BE2C (cell line): ENCODE data around the gene GUCY1A1.

Experiments used
- DNase-seq: peaks from one replicate; pipeline ENCODE4 v3.0.0-alpha.2; 2020
- H3K27me3 ChIP-seq: fragments of 250-450 bp; sonication (Bioruptor Pico); 2 replicates; pipeline ENCODE4 v1.5.1; 2020; ENCODE audit warnings: mild to moderate bottlenecking
- H3K36me3 ChIP-seq: fragments of 250-450 bp; sonication (Bioruptor Pico); 2 replicates; pipeline ENCODE4 v1.5.1; 2020; ENCODE audit warnings: mild to moderate bottlenecking
- H3K4me1 ChIP-seq: fragments of 250-450 bp; sonication (Bioruptor Pico); 2 replicates; pipeline ENCODE4 v1.5.1; 2020
- H3K4me3 ChIP-seq: 2 replicates; pipeline ENCODE4 v1.5.1; 2011; ENCODE audit warnings: low read depth, low read length
- H3K9me3 ChIP-seq: fragments of 250-450 bp; sonication (Bioruptor Pico); 2 replicates; pipeline ENCODE4 v1.5.1; 2020
- CTCF ChIP-seq: IDR thresholded peaks from 2 replicates; pipeline ENCODE4 v1.5.1; 2012; ENCODE audit warnings: mild to moderate bottlenecking, low read depth, low read length

GUCY1A1 gene

DNA sequence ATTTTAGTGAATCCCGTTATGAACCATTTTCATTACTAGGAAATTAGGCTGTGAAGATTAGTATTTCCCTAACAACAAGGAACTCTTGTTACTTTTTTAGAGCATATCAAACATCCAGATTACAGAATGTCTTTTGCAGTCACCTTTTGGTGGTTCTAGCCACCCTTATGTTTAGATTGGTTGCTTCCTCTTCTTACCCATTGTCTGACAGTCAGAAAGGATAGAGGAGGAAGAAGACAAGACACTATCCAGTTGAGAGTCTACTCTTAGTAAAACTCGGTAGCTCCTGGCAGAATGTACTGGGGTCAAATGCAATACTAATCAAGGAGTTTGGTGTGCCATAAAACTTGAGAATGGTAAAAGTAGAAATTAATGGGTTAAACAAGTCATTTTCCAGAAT lies 1.6 kb upstream of the GUCY1A1 start:
- no peaks in the 10 kb centered on the region for H3K36me3 ChIP-seq
- no peaks in the 10 kb centered on the region for H3K27me3 ChIP-seq
- no peak for TF ChIP-seq CTCF
- no peak for DNase-seq
- H3K4me3 ChIP-seq: no peak overlapping the region
- H3K9me3 ChIP-seq: no peaks in the 10 kb centered on the region
- peaks cover 8% of the 10 kb centered on the region; the same call in 1 of the 2 replicates for H3K4me1 ChIP-seq

DNA sequence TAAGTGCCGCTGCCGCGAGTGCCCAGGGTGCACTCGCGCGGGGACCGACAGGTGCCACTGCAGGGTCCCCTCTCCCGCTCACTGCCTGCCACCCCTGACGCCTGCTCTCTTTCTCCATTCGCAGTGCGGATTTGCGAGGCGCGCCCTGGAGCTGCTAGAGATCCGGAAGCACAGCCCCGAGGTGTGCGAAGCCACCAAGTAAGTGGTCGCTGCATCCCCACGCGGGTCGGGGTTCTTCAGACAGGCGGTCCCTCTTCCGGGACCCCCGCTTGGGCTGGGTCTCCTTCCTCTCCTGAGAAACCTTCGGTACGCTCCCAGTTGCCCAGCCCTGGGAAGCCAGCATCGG lies 547 bp downstream of the GUCY1A1 start:
- Histone ChIP-seq H3K4me3 (peak overlapping the region; percentile 63), H3K36me3 (peaks cover 3% of the 10 kb centered on the region; the same call in 1 of the 2 replicates), H3K27me3 (no peaks in the 10 kb centered on the region), H3K4me1 (peaks cover 9% of the 10 kb centered on the region), H3K9me3 (no peaks in the 10 kb centered on the region)
- TF ChIP-seq CTCF: no peak
- peak; percentile 69 for DNase-seq

- Histone ChIP-seq H3K27me3 (no peaks in the 10 kb centered on the region), H3K4me1 (peaks cover 11% of the 10 kb centered on the region), H3K4me3 (peak overlapping the region; percentile 63), H3K36me3 (peaks cover 3% of the 10 kb centered on the region; the same call in 1 of the 2 replicates), H3K9me3 (no peaks in the 10 kb centered on the region)
- peak; percentile 73 for DNase-seq
- TF ChIP-seq CTCF: no peak
These were observed 1.2 kb downstream of the GUCY1A1 start for GRCh38 chr4:155667568-155668511.

GRCh38 chr4:155668707-155669220 lies 2.1 kb downstream of the GUCY1A1 start:
- peak overlapping the region; percentile 63 for H3K4me3 ChIP-seq
- H3K4me1 ChIP-seq: peaks cover 11% of the 10 kb centered on the region
- no peak for TF ChIP-seq CTCF
- no peaks in the 10 kb centered on the region for H3K27me3 ChIP-seq
- DNase-seq: no peak
- H3K9me3 ChIP-seq: no peaks in the 10 kb centered on the region
- H3K36me3 ChIP-seq: peaks cover 3% of the 10 kb centered on the region; the same call in 1 of the 2 replicates

GRCh38 chr4:155672342-155672741 lies 5.7 kb downstream of the GUCY1A1 start:
- peaks cover 3% of the 10 kb centered on the region; the same call in 1 of the 2 replicates for H3K36me3 ChIP-seq
- no peak overlapping the region for H3K4me3 ChIP-seq
- no peak for TF ChIP-seq CTCF
- H3K9me3 ChIP-seq: no peaks in the 10 kb centered on the region
- no peak for DNase-seq
- H3K4me1 ChIP-seq: peaks cover 29% of the 10 kb centered on the region
- no peaks in the 10 kb centered on the region for H3K27me3 ChIP-seq
